Liver (tissue), 9 donors: ENCODE results near the gene SLC1A2. TPM values are rescaled to one million over a fixed set of nuclear protein-coding genes. Genes with fewer than 3 reads are reported as not detected.

Experiments
- DNase-seq: peaks from one replicate; pipeline ENCODE4 v3.0.0-alpha.2; 2017; ENCODE audit warnings: low spot score
- H3K27ac ChIP-seq, 2 donors: one replicate each; pipeline ENCODE4 v1.7.0; 2013; ENCODE audit warnings: inconsistent platforms in 2 of 2, low read length in 2 of 2, control low read depth in 1 of 2, low read depth in 1 of 2, mild to moderate bottlenecking in 1 of 2
- H3K27me3 ChIP-seq, 4 donors: one replicate each; pipeline versions ENCODE4 v1.6.1 to v1.7.0; 2013; ENCODE audit warnings: low read length in 3 of 4, inconsistent platforms in 1 of 4, mild to moderate bottlenecking in 1 of 4, moderate library complexity in 1 of 4; ENCODE audit not compliant: control insufficient read depth in 4 of 4, insufficient read depth in 4 of 4
- H3K36me3 ChIP-seq, 4 donors: one replicate each; pipeline versions ENCODE4 v1.6.1 to v1.7.0; 2013; ENCODE audit warnings: low read length in 3 of 4, mild to moderate bottlenecking in 3 of 4, low read depth in 1 of 4, moderate library complexity in 1 of 4; ENCODE audit not compliant: control insufficient read depth in 4 of 4, insufficient read depth in 3 of 4
- H3K4me1 ChIP-seq, 4 donors: one replicate each; pipeline versions ENCODE4 v1.6.1 to v1.7.0; 2013; ENCODE audit warnings: low read length in 3 of 4, mild to moderate bottlenecking in 3 of 4, moderate library complexity in 1 of 4; ENCODE audit not compliant: control insufficient read depth in 4 of 4, insufficient read depth in 4 of 4
- H3K4me3 ChIP-seq, 3 donors: one replicate each; pipeline versions ENCODE4 v1.6.1 to v1.7.0; 2013; ENCODE audit warnings: low read length in 3 of 3, control low read depth in 1 of 3, low read depth in 1 of 3, mild to moderate bottlenecking in 1 of 3
- H3K9ac ChIP-seq, 2 donors: one replicate each; pipeline ENCODE4 v1.7.0; 2013; ENCODE audit warnings: low read length in 2 of 2, mild to moderate bottlenecking in 2 of 2, moderate library complexity in 2 of 2, control low read depth in 1 of 2, low read depth in 1 of 2
- H3K9me3 ChIP-seq, 4 donors: one replicate each; pipeline versions ENCODE4 v1.6.1 to v1.7.0; 2013; ENCODE audit warnings: low read length in 3 of 4; ENCODE audit not compliant: control insufficient read depth in 4 of 4
- FOXA1 ChIP-seq: IDR thresholded peaks from 2 replicates; pipeline ENCODE4 v1.6.1; 2016; ENCODE audit warnings: antibody characterized with exemption
- FOXA2 ChIP-seq: IDR thresholded peaks from 2 replicates; pipeline ENCODE4 v1.6.1; 2016; ENCODE audit warnings: antibody characterized with exemption
- GABPA ChIP-seq, 2 donors: IDR thresholded peaks in 1 of 2; conservative IDR thresholded peaks in 1 of 2; 2 replicates each; pipeline ENCODE4 v1.6.1; 2016; ENCODE audit warnings: antibody characterized with exemption in 2 of 2, mild to moderate bottlenecking in 1 of 2, moderate library complexity in 1 of 2
- HNF4A ChIP-seq, 2 donors: conservative IDR thresholded peaks; 2 replicates each; pipeline ENCODE4 v1.6.1; 2016; ENCODE audit warnings: antibody characterized with exemption in 2 of 2, mild to moderate bottlenecking in 2 of 2
- HNF4G ChIP-seq: IDR thresholded peaks from 2 replicates; pipeline ENCODE4 v1.6.1; 2016; ENCODE audit warnings: antibody characterized with exemption
- JUND ChIP-seq, 2 donors: IDR thresholded peaks; 2 replicates each; pipeline ENCODE4 v1.6.1; 2016; ENCODE audit warnings: antibody characterized with exemption in 2 of 2
- NR2F2 ChIP-seq: IDR thresholded peaks from 2 replicates; pipeline ENCODE4 v1.6.1; 2016; ENCODE audit warnings: antibody characterized with exemption
- RAD21 ChIP-seq, 2 donors: IDR thresholded peaks; 2 replicates each; pipeline ENCODE4 v1.6.1; 2016; ENCODE audit warnings: antibody characterized with exemption in 2 of 2, mild to moderate bottlenecking in 2 of 2
- REST ChIP-seq: IDR thresholded peaks from 2 replicates; pipeline ENCODE4 v1.6.1; 2016; ENCODE audit warnings: antibody characterized with exemption, mild to moderate bottlenecking
- RXRA ChIP-seq, 2 donors: IDR thresholded peaks; 2 replicates each; pipeline ENCODE4 v1.6.1; 2017 to 2018; ENCODE audit warnings: antibody characterized with exemption in 2 of 2, mild to moderate bottlenecking in 1 of 2
- SP1 ChIP-seq: IDR thresholded peaks from 2 replicates; pipeline ENCODE4 v1.6.1; 2018; ENCODE audit warnings: antibody characterized with exemption, mild to moderate bottlenecking
- TAF1 ChIP-seq: conservative IDR thresholded peaks from 2 replicates; pipeline ENCODE4 v1.6.1; 2016; ENCODE audit warnings: antibody characterized with exemption, mild to moderate bottlenecking
- YY1 ChIP-seq: IDR thresholded peaks from 2 replicates; pipeline ENCODE4 v1.6.1; 2016; ENCODE audit warnings: antibody characterized with exemption, mild to moderate bottlenecking
- WGBS: extraction: QIAGEN DNeasy Blood & Tissue Kit; methylation state at CpG from one replicate; pipeline ENCODE4 v1.1.7; 2013; 5-methylcytosine and 5-hydroxymethylcytosine counted together
- polyA plus RNA-seq, 2 donors: library from polyadenylated mRNA; stranded (reverse) in 1 of 2; unstranded in 1 of 2; fragments of 200-250 nt in 1 of 2; fragments of >200 nt in 1 of 2; fragmentation: Nextera tagmentation in 1 of 2; extraction: Ambion mirVana in 1 of 2; gene quantifications; one replicate each; pipeline versions ENCODE4 v1.2.1 to v1.2.3, GENCODE V29; 2013 to 2015
- total RNA-seq, 2 donors: library from RNA; depleted of rRNA; stranded (reverse); fragments of >200 nt; gene quantifications; one replicate each; pipeline ENCODE4 v1.2.3, GENCODE V29; 2014
- TF ChIP-seq, protein P1 (sequence below): IDR thresholded peaks from 2 replicates; pipeline ENCODE4 v1.6.1; 2016; ENCODE audit warnings: antibody characterized with exemption
- TF ChIP-seq, protein P2 (sequence below): IDR thresholded peaks from 2 replicates; pipeline ENCODE4 v1.6.1; 2016; ENCODE audit warnings: antibody characterized with exemption
- TF ChIP-seq, protein P3 (sequence below): fragments of 150-350 bp; IDR thresholded peaks from 2 replicates; pipeline ENCODE4 v1.5.1; 2017; ENCODE audit warnings: improper control_type of control experiment, low read depth, low read length; ENCODE audit not compliant: missing input control
- TF ChIP-seq, protein P4 (sequence below): IDR thresholded peaks from 2 replicates; pipeline ENCODE4 v1.6.1; 2016; ENCODE audit warnings: antibody characterized with exemption
- donor health status: healthy.
- donor health status: healthy.
- donor health status: healthy.
- donor health status: healthy.
- donor health status: healthy.

SLC1A2 gene
- total and polyA plus RNA-seq, 4 donors, result 6.4 to 19.5 (median 13.5) TPM

GRCh38 chr11:35313066-35313759, 106.1 kb downstream of the SLC1A2 start:
- Histone ChIP-seq H3K36me3 (peaks cover 0 to 34% (median 2%) of the 10 kb centered on the region in 4 donors), H3K4me3 (no peak overlapping the region), H3K9me3 (no peaks in the 10 kb centered on the region), H3K4me1 (no peaks in the 10 kb centered on the region), H3K27me3 (no peaks in the 10 kb centered on the region), H3K9ac (no peak overlapping the region), H3K27ac (no peak overlapping the region)
- DNase-seq, result no peak
- 72% methylated on average over 7 of the region's 7 CpGs for WGBS
- TF ChIP-seq FOXA1 (no peak), NR2F2 (no peak), REST (no peak), TAF1 (no peak), SP1 (no peak), RXRA (IDR thresholded peaks at IDR 0.05) (no peak), FOXA2 (no peak), JUND (IDR thresholded peaks at IDR 0.05) (no peak), HNF4A (conservative IDR thresholded peaks at IDR 0.05) (no peak)
- TF ChIP-seq, protein P1, sequence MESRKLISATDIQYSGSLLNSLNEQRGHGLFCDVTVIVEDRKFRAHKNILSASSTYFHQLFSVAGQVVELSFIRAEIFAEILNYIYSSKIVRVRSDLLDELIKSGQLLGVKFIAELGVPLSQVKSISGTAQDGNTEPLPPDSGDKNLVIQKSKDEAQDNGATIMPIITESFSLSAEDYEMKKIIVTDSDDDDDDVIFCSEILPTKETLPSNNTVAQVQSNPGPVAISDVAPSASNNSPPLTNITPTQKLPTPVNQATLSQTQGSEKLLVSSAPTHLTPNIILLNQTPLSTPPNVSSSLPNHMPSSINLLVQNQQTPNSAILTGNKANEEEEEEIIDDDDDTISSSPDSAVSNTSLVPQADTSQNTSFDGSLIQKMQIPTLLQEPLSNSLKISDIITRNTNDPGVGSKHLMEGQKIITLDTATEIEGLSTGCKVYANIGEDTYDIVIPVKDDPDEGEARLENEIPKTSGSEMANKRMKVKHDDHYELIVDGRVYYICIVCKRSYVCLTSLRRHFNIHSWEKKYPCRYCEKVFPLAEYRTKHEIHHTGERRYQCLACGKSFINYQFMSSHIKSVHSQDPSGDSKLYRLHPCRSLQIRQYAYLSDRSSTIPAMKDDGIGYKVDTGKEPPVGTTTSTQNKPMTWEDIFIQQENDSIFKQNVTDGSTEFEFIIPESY, result no peak
- TF ChIP-seq, protein P2, sequence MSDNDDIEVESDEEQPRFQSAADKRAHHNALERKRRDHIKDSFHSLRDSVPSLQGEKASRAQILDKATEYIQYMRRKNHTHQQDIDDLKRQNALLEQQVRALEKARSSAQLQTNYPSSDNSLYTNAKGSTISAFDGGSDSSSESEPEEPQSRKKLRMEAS, result no peak
- TF ChIP-seq, protein P3, sequence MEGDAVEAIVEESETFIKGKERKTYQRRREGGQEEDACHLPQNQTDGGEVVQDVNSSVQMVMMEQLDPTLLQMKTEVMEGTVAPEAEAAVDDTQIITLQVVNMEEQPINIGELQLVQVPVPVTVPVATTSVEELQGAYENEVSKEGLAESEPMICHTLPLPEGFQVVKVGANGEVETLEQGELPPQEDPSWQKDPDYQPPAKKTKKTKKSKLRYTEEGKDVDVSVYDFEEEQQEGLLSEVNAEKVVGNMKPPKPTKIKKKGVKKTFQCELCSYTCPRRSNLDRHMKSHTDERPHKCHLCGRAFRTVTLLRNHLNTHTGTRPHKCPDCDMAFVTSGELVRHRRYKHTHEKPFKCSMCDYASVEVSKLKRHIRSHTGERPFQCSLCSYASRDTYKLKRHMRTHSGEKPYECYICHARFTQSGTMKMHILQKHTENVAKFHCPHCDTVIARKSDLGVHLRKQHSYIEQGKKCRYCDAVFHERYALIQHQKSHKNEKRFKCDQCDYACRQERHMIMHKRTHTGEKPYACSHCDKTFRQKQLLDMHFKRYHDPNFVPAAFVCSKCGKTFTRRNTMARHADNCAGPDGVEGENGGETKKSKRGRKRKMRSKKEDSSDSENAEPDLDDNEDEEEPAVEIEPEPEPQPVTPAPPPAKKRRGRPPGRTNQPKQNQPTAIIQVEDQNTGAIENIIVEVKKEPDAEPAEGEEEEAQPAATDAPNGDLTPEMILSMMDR, result no peak
- TF ChIP-seq, protein P4, sequence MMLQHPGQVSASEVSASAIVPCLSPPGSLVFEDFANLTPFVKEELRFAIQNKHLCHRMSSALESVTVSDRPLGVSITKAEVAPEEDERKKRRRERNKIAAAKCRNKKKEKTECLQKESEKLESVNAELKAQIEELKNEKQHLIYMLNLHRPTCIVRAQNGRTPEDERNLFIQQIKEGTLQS, result no peak

- 90% methylated on average over 3 of the region's 3 CpGs for WGBS
- Histone ChIP-seq H3K4me3 (no peak overlapping the region), H3K27ac (no peak overlapping the region), H3K4me1 (no peaks in the 10 kb centered on the region), H3K9me3 (no peaks in the 10 kb centered on the region), H3K9ac (no peak overlapping the region), H3K36me3 (peaks cover 0 to 37% (median 2%) of the 10 kb centered on the region in 4 donors), H3K27me3 (no peaks in the 10 kb centered on the region)
- no peak for TF ChIP-seq HNF4G
- no peak for TF ChIP-seq YY1
- no peak for TF ChIP-seq NR2F2
- no peak for TF ChIP-seq GABPA (IDR thresholded peaks at IDR 0.05 in 1 of 2, conservative IDR thresholded peaks at IDR 0.05 in 1 of 2)
- TF ChIP-seq RAD21 (IDR thresholded peaks at IDR 0.05), result no peak
- TF ChIP-seq, protein P4, result no peak
- TF ChIP-seq, protein P2, result no peak
- TF ChIP-seq JUND (IDR thresholded peaks at IDR 0.05), result no peak
- no peak for DNase-seq
Observed at GRCh38 chr11:35311331-35311730, 108.0 kb downstream of the SLC1A2 start.
